Fibroblast of lung (primary cell): ENCODE measurements around the gene CCNY. TPM values are rescaled to one million over a fixed set of nuclear protein-coding genes. Genes with fewer than 3 reads are reported as not detected.

ENCODE experiments used
- DNase-seq, 2 donors: peaks; one replicate each; pipeline versions ENCODE4 v3.0.0 to v3.0.0-alpha.2; 2010; ENCODE audit warnings: low read depth in 2 of 2
- H2AFZ ChIP-seq: 2 replicates; pipeline ENCODE4 v1.5.1; 2012; ENCODE audit warnings: low read length, control low read depth, inconsistent platforms
- H3K27ac ChIP-seq: 2 replicates; pipeline ENCODE4 v1.5.1; 2011; ENCODE audit warnings: low read length, control low read depth; ENCODE audit not compliant: insufficient read depth
- H3K27me3 ChIP-seq: 2 replicates; pipeline ENCODE4 v1.5.1; 2011; ENCODE audit warnings: mild to moderate bottlenecking, low read length; ENCODE audit not compliant: control insufficient read depth, insufficient read depth
- H3K36me3 ChIP-seq: 2 replicates; pipeline ENCODE4 v1.5.1; 2011; ENCODE audit warnings: low read length; ENCODE audit not compliant: control insufficient read depth, insufficient read depth
- H3K4me1 ChIP-seq: 2 replicates; pipeline ENCODE4 v1.5.1; 2011; ENCODE audit warnings: low read length; ENCODE audit not compliant: control insufficient read depth, insufficient read depth; ENCODE audit errors: extremely low read depth
- H3K4me2 ChIP-seq: 2 replicates; pipeline ENCODE4 v1.5.1; 2011; ENCODE audit warnings: low read length, control low read depth; ENCODE audit not compliant: insufficient read depth; ENCODE audit errors: extremely low read depth
- H3K4me3 ChIP-seq, 4 experiments: fragments of 200-600 bp in 1 of 4; sonication (generic) in 1 of 4; replicated peaks in 1 of 4; 2 replicates each; pipeline ENCODE4 v1.5.1; 2011 to 2016; ENCODE audit warnings: low read length in 4 of 4, low read depth in 3 of 4, mild to moderate bottlenecking in 3 of 4, control low read depth in 2 of 4, inconsistent platforms in 1 of 4, mixed read lengths in 1 of 4; ENCODE audit not compliant: insufficient read depth in 1 of 4; ENCODE audit errors: control extremely low read depth in 1 of 4
- H3K79me2 ChIP-seq: 2 replicates; pipeline ENCODE4 v1.5.1; 2012; ENCODE audit warnings: mild to moderate bottlenecking, low read length, inconsistent platforms; ENCODE audit not compliant: control insufficient read depth, insufficient read depth
- H3K9ac ChIP-seq: 2 replicates; pipeline ENCODE4 v1.5.1; 2011; ENCODE audit warnings: mild to moderate bottlenecking, low read length, control low read depth; ENCODE audit not compliant: insufficient read depth
- H3K9me3 ChIP-seq: 2 replicates; pipeline ENCODE4 v1.5.1; 2012; ENCODE audit warnings: low read depth, low read length; ENCODE audit not compliant: control insufficient read depth, insufficient read depth
- H4K20me1 ChIP-seq: 2 replicates; pipeline ENCODE4 v1.5.1; 2011; ENCODE audit warnings: low read length; ENCODE audit not compliant: control insufficient read depth, insufficient read depth; ENCODE audit errors: extremely low read depth
- EZH2 ChIP-seq: IDR thresholded peaks from 2 replicates; pipeline ENCODE4 v1.5.1; 2012; ENCODE audit warnings: low read length, control low read depth, mild to moderate bottlenecking; ENCODE audit errors: missing control alignments
- polyA plus RNA-seq, 2 donors: library from polyadenylated mRNA; depleted of rRNA in 1 of 2; stranded (reverse) in 1 of 2; unstranded in 1 of 2; fragments of >200 nt; gene quantifications; 2 replicates each; pipeline ENCODE4 v1.2.1, GENCODE V29; 2011 to 2012; ENCODE audit warnings: missing spikeins in 1 of 2
- total RNA-seq: library from RNA; depleted of rRNA; stranded (reverse); fragments of >200 nt; gene quantifications from 2 replicates; pipeline ENCODE4 v1.2.1, GENCODE V29; 2014
- TF ChIP-seq, protein P1 (sequence below), 2 donors: IDR thresholded peaks in 1 of 2; conservative IDR thresholded peaks in 1 of 2; 1 replicate in 1 of 2; 2 replicates in 1 of 2; pipeline ENCODE4 v1.5.1; 2011 to 2012; ENCODE audit warnings: low read length in 2 of 2, control low read depth in 1 of 2, inconsistent platforms in 1 of 2, low read depth in 1 of 2, mild to moderate bottlenecking in 1 of 2

CCNY gene
- total and polyA plus RNA-seq, 2 donors (not counting 1 experiment from before 2014, with no cell fraction given) = 34.7 to 66.4 TPM

DNA sequence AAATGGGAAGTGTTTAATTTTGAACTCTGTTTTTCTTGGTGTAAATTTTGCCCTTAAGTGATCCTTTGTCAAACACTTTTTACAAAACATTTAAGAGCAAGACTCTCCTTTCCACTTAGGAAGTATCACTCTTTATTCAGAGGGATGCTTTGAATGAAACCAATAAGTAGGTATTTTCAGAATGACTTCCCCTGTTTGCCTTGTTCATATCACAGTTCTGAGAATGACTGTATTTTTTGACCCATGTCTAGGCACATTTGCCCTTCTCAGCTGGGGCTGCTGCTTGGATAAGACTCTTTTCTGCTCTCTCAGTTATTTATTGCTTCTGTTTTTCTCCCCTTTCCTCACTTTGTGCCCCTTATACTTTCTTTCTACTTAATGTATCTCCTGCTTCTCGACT is 98.2 kb downstream of the CCNY start:
- Histone ChIP-seq H2AFZ (no peak overlapping the region), H3K27ac (no peak overlapping the region), H3K36me3 (no peaks in the 10 kb centered on the region), H3K9me3 (no peaks in the 10 kb centered on the region), H4K20me1 (no peaks in the 10 kb centered on the region), H3K4me2 (no peak overlapping the region), H3K4me3 (no peak overlapping the region), H3K79me2 (peaks cover 25% of the 10 kb centered on the region), H3K27me3 (no peaks in the 10 kb centered on the region), H3K9ac (no peak overlapping the region), H3K4me1 (no peaks in the 10 kb centered on the region)
- DNase-seq = no peak
- TF ChIP-seq EZH2 = no peak
- TF ChIP-seq, protein P1, sequence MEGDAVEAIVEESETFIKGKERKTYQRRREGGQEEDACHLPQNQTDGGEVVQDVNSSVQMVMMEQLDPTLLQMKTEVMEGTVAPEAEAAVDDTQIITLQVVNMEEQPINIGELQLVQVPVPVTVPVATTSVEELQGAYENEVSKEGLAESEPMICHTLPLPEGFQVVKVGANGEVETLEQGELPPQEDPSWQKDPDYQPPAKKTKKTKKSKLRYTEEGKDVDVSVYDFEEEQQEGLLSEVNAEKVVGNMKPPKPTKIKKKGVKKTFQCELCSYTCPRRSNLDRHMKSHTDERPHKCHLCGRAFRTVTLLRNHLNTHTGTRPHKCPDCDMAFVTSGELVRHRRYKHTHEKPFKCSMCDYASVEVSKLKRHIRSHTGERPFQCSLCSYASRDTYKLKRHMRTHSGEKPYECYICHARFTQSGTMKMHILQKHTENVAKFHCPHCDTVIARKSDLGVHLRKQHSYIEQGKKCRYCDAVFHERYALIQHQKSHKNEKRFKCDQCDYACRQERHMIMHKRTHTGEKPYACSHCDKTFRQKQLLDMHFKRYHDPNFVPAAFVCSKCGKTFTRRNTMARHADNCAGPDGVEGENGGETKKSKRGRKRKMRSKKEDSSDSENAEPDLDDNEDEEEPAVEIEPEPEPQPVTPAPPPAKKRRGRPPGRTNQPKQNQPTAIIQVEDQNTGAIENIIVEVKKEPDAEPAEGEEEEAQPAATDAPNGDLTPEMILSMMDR (conservative IDR thresholded peaks at IDR 0.05 in 1 of 2, IDR thresholded peaks at IDR 0.05 in 1 of 2; ENCODE audit: low read depth in 1 of 2, low read length in 2 of 2) = no peak

DNA sequence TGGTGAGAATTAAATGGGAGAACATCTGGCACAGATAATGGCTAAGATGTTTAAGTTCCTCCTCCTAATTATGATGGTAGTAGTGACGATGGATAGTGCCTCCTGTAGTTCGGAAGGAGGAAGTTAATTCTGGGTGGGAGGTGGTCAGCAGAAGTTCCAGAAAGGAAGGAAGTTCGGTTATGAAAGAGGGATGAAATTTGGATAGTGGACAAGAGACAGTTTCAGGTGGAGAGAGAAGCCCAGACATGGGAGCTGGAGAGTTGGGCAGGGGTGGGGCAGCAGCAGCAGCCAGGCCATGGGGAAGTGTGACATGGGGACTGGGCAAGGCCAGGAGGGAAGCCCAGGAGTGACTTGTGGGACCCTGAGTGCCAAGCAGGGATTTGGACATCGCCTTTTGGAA is 99.5 kb downstream of the CCNY start:
- no peaks in the 10 kb centered on the region for H3K27me3 ChIP-seq
- H3K4me3 ChIP-seq = no peak overlapping the region
- H3K79me2 ChIP-seq = peaks cover 34% of the 10 kb centered on the region
- no peak overlapping the region for H2AFZ ChIP-seq
- H3K4me1 ChIP-seq = no peaks in the 10 kb centered on the region
- H3K27ac ChIP-seq = no peak overlapping the region
- H3K9ac ChIP-seq = no peak overlapping the region
- H4K20me1 ChIP-seq = no peaks in the 10 kb centered on the region
- H3K4me2 ChIP-seq = no peak overlapping the region
- no peak for DNase-seq
- no peaks in the 10 kb centered on the region for H3K9me3 ChIP-seq
- no peaks in the 10 kb centered on the region for H3K36me3 ChIP-seq
- TF ChIP-seq, protein P1 (conservative IDR thresholded peaks at IDR 0.05 in 1 of 2, IDR thresholded peaks at IDR 0.05 in 1 of 2; ENCODE audit: low read depth in 1 of 2, low read length in 2 of 2) = no peak
- no peak for TF ChIP-seq EZH2

DNA sequence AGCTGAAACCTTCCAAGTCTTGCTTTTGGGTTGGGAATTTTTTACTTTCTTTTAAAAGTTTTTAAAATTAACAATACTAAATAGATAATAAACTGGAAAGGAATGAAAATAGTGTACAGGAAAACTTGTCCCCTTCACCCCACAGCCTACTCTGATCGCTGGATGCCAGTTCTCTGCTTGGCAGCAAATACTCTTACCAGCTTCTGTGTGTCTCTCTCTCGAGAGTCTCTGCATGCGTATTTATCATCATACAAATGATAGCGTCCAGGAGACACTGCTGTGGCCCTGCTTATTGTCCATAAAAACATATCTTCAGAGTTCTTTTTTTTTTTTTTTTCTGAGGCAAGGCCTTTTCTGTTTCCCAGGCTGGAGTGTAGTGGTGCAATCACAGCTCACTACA is 101.5 kb downstream of the CCNY start:
- Histone ChIP-seq H3K9me3 (no peaks in the 10 kb centered on the region), H4K20me1 (no peaks in the 10 kb centered on the region), H3K79me2 (peaks cover 36% of the 10 kb centered on the region), H3K4me1 (no peaks in the 10 kb centered on the region), H3K27ac (no peak overlapping the region), H3K4me2 (no peak overlapping the region), H2AFZ (no peak overlapping the region), H3K9ac (no peak overlapping the region), H3K27me3 (no peaks in the 10 kb centered on the region), H3K36me3 (no peaks in the 10 kb centered on the region), H3K4me3 (no peak overlapping the region)
- no peak for DNase-seq
- TF ChIP-seq, protein P1 (conservative IDR thresholded peaks at IDR 0.05 in 1 of 2, IDR thresholded peaks at IDR 0.05 in 1 of 2; ENCODE audit: low read depth in 1 of 2, low read length in 2 of 2) = no peak
- TF ChIP-seq EZH2 = no peak
